ENCODE data around the gene IFNL2. TPM values are rescaled to one million over a fixed set of nuclear protein-coding genes. Genes with fewer than 3 reads are reported as not detected.

IFNL2 gene
- total RNA-seq, 1 experiment from 2014 or later = not detected

GRCh38 chr19:39282021-39282420 is 13.8 kb downstream of the IFNL2 start:
- no peak for DNase-seq (ENCODE audit: low spot score)
- in situ Hi-C loops (cut with HindIII; ENCODE audit: low sequenced_read_pairs) = no loop called here

- in situ Hi-C loops (cut with HindIII; ENCODE audit: low sequenced_read_pairs) = no loop called here
- DNase-seq (ENCODE audit: low spot score) = no peak
Observed at GRCh38 chr19:39284032-39284431, 15.8 kb downstream of the IFNL2 start.

GRCh38 chr19:39293394-39293793 is 25.2 kb downstream of the IFNL2 start:
- no peak for DNase-seq (ENCODE audit: low spot score)
- in situ Hi-C loops (cut with HindIII; ENCODE audit: low sequenced_read_pairs) = no loop called here

GRCh38 chr19:39296055-39296645 is 28.0 kb downstream of the IFNL2 start, which contains the start of gene IFNL1:
Gene IFNL1, plus strand, starts transcription at chr19:39296407. Its CDS starts 15 bp downstream, at chr19:39296422.
- DNase-seq (ENCODE audit: low spot score) = no peak

GRCh38 chr19:39296906-39297305 is 28.7 kb downstream of the IFNL2 start:
- in situ Hi-C loops (cut with HindIII; ENCODE audit: low sequenced_read_pairs) = no loop called here
- DNase-seq (ENCODE audit: low spot score) = no peak

More at GRCh38 chr19:39296055-39296645, 28.0 kb downstream of the IFNL2 start, which contains the start of gene IFNL1:
- in situ Hi-C loops (cut with HindIII; ENCODE audit: low sequenced_read_pairs) = no loop called here

GRCh38 chr19:39297931-39298634 is 29.9 kb downstream of the IFNL2 start:
- in situ Hi-C loops (cut with HindIII; ENCODE audit: low sequenced_read_pairs) = no loop called here
- no peak for DNase-seq (ENCODE audit: low spot score)

- in situ Hi-C loops (cut with HindIII; ENCODE audit: low sequenced_read_pairs) = no loop called here
Observed at GRCh38 chr19:39299404-39299803, 31.2 kb downstream of the IFNL2 start.

GRCh38 chr19:39299832-39300231 is 31.6 kb downstream of the IFNL2 start:
- DNase-seq (ENCODE audit: low spot score) = no peak
- in situ Hi-C loops (cut with HindIII; ENCODE audit: low sequenced_read_pairs) = no loop called here

More at GRCh38 chr19:39299404-39299803, 31.2 kb downstream of the IFNL2 start:
- no peak for DNase-seq (ENCODE audit: low spot score)

- DNase-seq (ENCODE audit: low spot score) = no peak
- in situ Hi-C loops (cut with HindIII; ENCODE audit: low sequenced_read_pairs) = no loop called here
Observed at GRCh38 chr19:39301021-39301420, 32.8 kb downstream of the IFNL2 start.

- in situ Hi-C loops (cut with HindIII; ENCODE audit: low sequenced_read_pairs) = no loop called here
- no peak for DNase-seq (ENCODE audit: low spot score)
Observed at GRCh38 chr19:39301562-39301961, 33.4 kb downstream of the IFNL2 start.

- in situ Hi-C loops (cut with HindIII; ENCODE audit: low sequenced_read_pairs) = no loop called here
- DNase-seq (ENCODE audit: low spot score) = no peak
Observed at GRCh38 chr19:39303373-39304184, 35.4 kb downstream of the IFNL2 start.

- DNase-seq (ENCODE audit: low spot score) = no peak
- in situ Hi-C loops (cut with HindIII; ENCODE audit: low sequenced_read_pairs) = no loop called here
Observed at GRCh38 chr19:39304185-39304513, 36.0 kb downstream of the IFNL2 start.

- DNase-seq (ENCODE audit: low spot score) = no peak
- in situ Hi-C loops (cut with HindIII; ENCODE audit: low sequenced_read_pairs) = no loop called here
Observed at GRCh38 chr19:39304701-39305571, 36.7 kb downstream of the IFNL2 start.

GRCh38 chr19:39306075-39306474 is 37.9 kb downstream of the IFNL2 start:
- DNase-seq (ENCODE audit: low spot score) = no peak
- in situ Hi-C loops (cut with HindIII; ENCODE audit: low sequenced_read_pairs) = no loop called here

- in situ Hi-C loops (cut with HindIII; ENCODE audit: low sequenced_read_pairs) = no loop called here
- peak; percentile 66 for DNase-seq (ENCODE audit: low spot score)
Observed at GRCh38 chr19:39307046-39307821, 39.0 kb downstream of the IFNL2 start.

- DNase-seq (ENCODE audit: low spot score) = no peak
- in situ Hi-C loops (cut with HindIII; ENCODE audit: low sequenced_read_pairs) = no loop called here
Observed at GRCh38 chr19:39307822-39308530, 39.8 kb downstream of the IFNL2 start.

- in situ Hi-C loops (cut with HindIII; ENCODE audit: low sequenced_read_pairs) = no loop called here
Observed at GRCh38 chr19:39308531-39309304, 40.5 kb downstream of the IFNL2 start.

More at GRCh38 chr19:39308531-39309304, 40.5 kb downstream of the IFNL2 start:
- no peak for DNase-seq (ENCODE audit: low spot score)

Measured in G401 (cell line).